GM20431 (cell line): Measurements from ENCODE around the gene RD3L.
"Not testable (repeated sequence)": the region's sequence is repeated elsewhere in the genome, so short reads cannot be mapped to it uniquely, and the experiment has no call there.

Experiments used
- in situ Hi-C: fragments of 300-500 bp; cut with MseI, MboI; formaldehyde crosslinking; loops from one replicate; pipeline ENCODE4 v1.15.0; 2020; ENCODE audit warnings: low sequenced_read_pairs; ENCODE audit not compliant: unreplicated experiment

RD3L gene

GRCh38 chr14:103930051-103930604 is 12.2 kb downstream of the RD3L start:
- in situ Hi-C loops, result no loop called here

GRCh38 chr14:103928011-103928890 is 14.1 kb downstream of the RD3L start, which contains the start of gene TDRD9:
Gene TDRD9, plus strand, starts transcription at chr14:103928456. Its CDS starts 54 bp downstream, at chr14:103928510.
- in situ Hi-C loops, result no loop called here

GRCh38 chr14:103927566-103927965 is 14.8 kb downstream of the RD3L start:
- in situ Hi-C loops, result no loop called here

GRCh38 chr14:103925316-103925715 is 17.0 kb downstream of the RD3L start:
- in situ Hi-C loops, result no loop called here

- in situ Hi-C loops, result no loop called here
These were observed 18.5 kb downstream of the RD3L start for GRCh38 chr14:103923863-103924262.

- in situ Hi-C loops, result not testable (repeated sequence)
These were observed 20.5 kb downstream of the RD3L start for GRCh38 chr14:103921855-103922200.

GRCh38 chr14:103920981-103921854 is 21.1 kb downstream of the RD3L start:
- in situ Hi-C loops, result no loop called here

- in situ Hi-C loops, result no loop called here
These were observed 25.6 kb downstream of the RD3L start for GRCh38 chr14:103916636-103917262.

- in situ Hi-C loops, result no loop called here
These were observed 26.7 kb downstream of the RD3L start for GRCh38 chr14:103915616-103916015.

GRCh38 chr14:103910984-103911383 is 31.3 kb downstream of the RD3L start:
- in situ Hi-C loops, result no loop called here

- in situ Hi-C loops, result no loop called here
These were observed 31.9 kb downstream of the RD3L start for GRCh38 chr14:103910262-103910935.

GRCh38 chr14:103909531-103910261 is 32.6 kb downstream of the RD3L start:
- in situ Hi-C loops, result no loop called here

- in situ Hi-C loops, result no loop called here
These were observed 33.7 kb downstream of the RD3L start for GRCh38 chr14:103908580-103908979.

- in situ Hi-C loops, result no loop called here
These were observed 36.4 kb downstream of the RD3L start for GRCh38 chr14:103905842-103906456.

GRCh38 chr14:103904493-103905107 is 37.7 kb downstream of the RD3L start:
- in situ Hi-C loops, result no loop called here

GRCh38 chr14:103899833-103900232 is 42.5 kb downstream of the RD3L start:
- in situ Hi-C loops, result loop anchor here (10.0 kb wide), 1 partner anchor 95 kb away; no protein-coding TSS in a partner anchor

- in situ Hi-C loops, result loop anchor here (10.0 kb wide), 1 partner anchor 95 kb away; no protein-coding TSS in a partner anchor
These were observed 43.0 kb downstream of the RD3L start for GRCh38 chr14:103899316-103899715.

- in situ Hi-C loops, result loop anchor here (10.0 kb wide), 1 partner anchor 94 kb away; no protein-coding TSS in a partner anchor
These were observed 43.6 kb downstream of the RD3L start for GRCh38 chr14:103898711-103899110.
